HEK293 (cell line): ENCODE data around the gene GCLM.

ENCODE experiments used
- CTCF ChIA-PET: fragments of 350-600 bp; formaldehyde crosslinking; extraction: SDS; loops from one replicate; lab custom pipeline; 2021; ENCODE audit warnings: antibody characterized with exemption; lab: Yijun Ruan, JAX
- POLR2A ChIA-PET: fragments of 300-600 bp; formaldehyde crosslinking; extraction: SDS; loops from one replicate; lab custom pipeline; 2020; ENCODE audit warnings: antibody characterized with exemption, inconsistent platforms; lab: Yijun Ruan, JAX
- H3K27ac ChIP-seq: fragments of 200-500 bp; sonication (Bioruptor generic); 2 replicates; pipeline ENCODE4 v1.5.1; 2014; ENCODE audit warnings: low read depth, low read length, control low read depth, inconsistent platforms; ENCODE audit errors: extremely low read depth
- H3K36me3 ChIP-seq, 2 experiments: fragments of 200-500 bp in 1 of 2; sonication (Bioruptor generic) in 1 of 2; 1 replicate in 1 of 2; 2 replicates in 1 of 2; pipeline ENCODE4 v1.5.1; 2014 to 2017; ENCODE audit warnings: inconsistent platforms in 2 of 2, low read length in 2 of 2; ENCODE audit not compliant: control insufficient read depth in 2 of 2, insufficient read depth in 1 of 2
- H3K4me1 ChIP-seq: fragments of 200-500 bp; sonication (Bioruptor generic); 2 replicates; pipeline ENCODE4 v1.5.1; 2014; ENCODE audit warnings: mild to moderate bottlenecking, low read length, inconsistent platforms; ENCODE audit not compliant: control insufficient read depth, insufficient read depth
- H3K4me3 ChIP-seq: 2 replicates; pipeline ENCODE4 v1.5.1; 2011; ENCODE audit warnings: low read depth, mild to moderate bottlenecking, control low read depth, low read length, moderate library complexity
- H3K9me3 ChIP-seq: fragments of 200-500 bp; sonication (Bioruptor generic); 2 replicates; pipeline ENCODE4 v1.5.1; 2014; ENCODE audit warnings: low read depth, low read length, inconsistent platforms; ENCODE audit not compliant: control insufficient read depth, insufficient read depth
- BCL11B ChIP-seq: fragments of 450-650 bp; formaldehyde crosslinking; IDR thresholded peaks from 2 replicates; pipeline ENCODE4 v1.5.1; 2016; ENCODE audit warnings: low read depth, missing biosample characterization, missing genetic modification characterization
- ZNF248 ChIP-seq: fragments of 450-650 bp; formaldehyde crosslinking; IDR thresholded peaks from 2 replicates; pipeline ENCODE4 v1.5.1; 2017; ENCODE audit warnings: missing biosample characterization, missing genetic modification characterization
- ZNF530 ChIP-seq: fragments of 450-650 bp; formaldehyde crosslinking; IDR thresholded peaks from 2 replicates; pipeline ENCODE4 v1.5.1; 2016; ENCODE audit warnings: low read depth, missing biosample characterization, missing genetic modification characterization
- ZNF596 ChIP-seq: fragments of 450-650 bp; IDR thresholded peaks from 2 replicates; pipeline ENCODE4 v1.5.0; 2018; ENCODE audit warnings: missing biosample characterization, mild to moderate bottlenecking, missing genetic modification characterization, moderate library complexity
- ZXDB ChIP-seq: fragments of 450-650 bp; formaldehyde crosslinking; IDR thresholded peaks from 2 replicates; pipeline ENCODE4 v1.5.1; 2016; ENCODE audit warnings: missing biosample characterization, missing genetic modification characterization
- TF ChIP-seq, protein P1 (sequence below): fragments of 450-650 bp; formaldehyde crosslinking; IDR thresholded peaks from 2 replicates; pipeline ENCODE4 v1.5.1; 2017; ENCODE audit warnings: missing biosample characterization, missing genetic modification characterization

The GCLM gene

GRCh38 chr1:93839307-93839706 lies 69.9 kb downstream of the GCLM start:
- TF ChIP-seq, protein P1, sequence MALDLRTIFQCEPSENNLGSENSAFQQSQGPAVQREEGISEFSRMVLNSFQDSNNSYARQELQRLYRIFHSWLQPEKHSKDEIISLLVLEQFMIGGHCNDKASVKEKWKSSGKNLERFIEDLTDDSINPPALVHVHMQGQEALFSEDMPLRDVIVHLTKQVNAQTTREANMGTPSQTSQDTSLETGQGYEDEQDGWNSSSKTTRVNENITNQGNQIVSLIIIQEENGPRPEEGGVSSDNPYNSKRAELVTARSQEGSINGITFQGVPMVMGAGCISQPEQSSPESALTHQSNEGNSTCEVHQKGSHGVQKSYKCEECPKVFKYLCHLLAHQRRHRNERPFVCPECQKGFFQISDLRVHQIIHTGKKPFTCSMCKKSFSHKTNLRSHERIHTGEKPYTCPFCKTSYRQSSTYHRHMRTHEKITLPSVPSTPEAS (tag by site-specific recombination) = no peak
- TF ChIP-seq ZXDB (tag by site-specific recombination) = no peak
- TF ChIP-seq ZNF596 = no peak
- no peak for TF ChIP-seq ZNF248
- no peak for TF ChIP-seq ZNF530 (tag by site-specific recombination)
- no peaks in the 10 kb centered on the region for H3K4me1 ChIP-seq
- ChIA-PET POLR2A (interaction anchor here (0.6 kb wide), 1 partner anchor 369 kb away, joined by 4 read pairs; no protein-coding TSS in a partner anchor), CTCF (interaction anchor here (0.8 to 7.9 kb wide), 2 partner anchors 23 to 210 kb away, joined by 3 to 120 read pairs; no protein-coding TSS in a partner anchor)
- H3K4me3 ChIP-seq = no peak overlapping the region
- H3K9me3 ChIP-seq = no peaks in the 10 kb centered on the region
- no peak overlapping the region for H3K27ac ChIP-seq
- H3K36me3 ChIP-seq = no peaks in the 10 kb centered on the region

- TF ChIP-seq BCL11B (tag by site-specific recombination) = no peak
- CTCF ChIA-PET = interaction anchor here (0.6 to 1.4 kb wide), 3 partner anchors 12 to 24 kb away, joined by 3 to 6 read pairs (median 5); no protein-coding TSS in a partner anchor
- POLR2A ChIA-PET = no interaction called here
- no peaks in the 10 kb centered on the region for H3K36me3 ChIP-seq
- no peak overlapping the region for H3K27ac ChIP-seq
- no peaks in the 10 kb centered on the region for H3K4me1 ChIP-seq
- H3K4me3 ChIP-seq = no peak overlapping the region
- no peaks in the 10 kb centered on the region for H3K9me3 ChIP-seq
These were observed 71.3 kb downstream of the GCLM start for GRCh38 chr1:93837961-93838360.
